Stomach (tissue), 9 donors: ENCODE results near the gene TTC4. TPM values are rescaled to one million over a fixed set of nuclear protein-coding genes. Genes with fewer than 3 reads are reported as not detected.
A peak's percentile ranks its signal among the peaks of the same experiment; 100 is the strongest.
"Not testable (repeated sequence)": the region's sequence is repeated elsewhere in the genome, so short reads cannot be mapped to it uniquely, and the experiment has no call there.

Source experiments
- DNase-seq, 2 donors: peaks; one replicate each; pipeline versions ENCODE4 v3.0.0 to v3.0.0-alpha.2; 2013 to 2019
- H3K27ac ChIP-seq, 5 donors: fragments of 200-600 bp in 4 of 5; sonication (generic) in 4 of 5; one replicate each; pipeline ENCODE4 v1.5.1; 2013 to 2019; ENCODE audit warnings: mild to moderate bottlenecking in 1 of 5, moderate library complexity in 1 of 5
- H3K27me3 ChIP-seq, 3 donors: fragments of 200-600 bp; sonication (generic); one replicate each; pipeline ENCODE4 v1.5.1; 2017 to 2019; ENCODE audit warnings: mixed run types in 1 of 3
- H3K36me3 ChIP-seq, 4 donors: fragments of 200-600 bp; sonication (generic); 1 replicate in 3 of 4; 2 replicates in 1 of 4; pipeline ENCODE4 v1.5.1; 2016 to 2019
- H3K4me1 ChIP-seq, 4 donors: fragments of 200-600 bp; sonication (generic); one replicate each; pipeline ENCODE4 v1.5.1; 2016 to 2019
- H3K4me3 ChIP-seq, 4 donors: fragments of 200-600 bp; sonication (generic) in 3 of 4; one replicate each; pipeline ENCODE4 v1.5.1; 2016 to 2019; ENCODE audit warnings: mild to moderate bottlenecking in 1 of 4
- H3K9me3 ChIP-seq, 4 donors: fragments of 200-600 bp; sonication (generic); one replicate each; pipeline ENCODE4 v1.5.1; 2016 to 2019
- CTCF ChIP-seq, 7 experiments: fragments of 450-650 bp in 4 of 7; fragments of 200-600 bp in 3 of 7; sonication (generic) in 3 of 7; IDR thresholded peaks; one replicate each; pipeline ENCODE4 v1.5.1; 2016 to 2019; ENCODE audit warnings: antibody characterized with exemption in 7 of 7, control low read depth in 2 of 7, mild to moderate bottlenecking in 1 of 7
- EP300 ChIP-seq: sonication (generic); formaldehyde crosslinking; IDR thresholded peaks from one replicate; pipeline ENCODE4 v1.6.1; 2017; ENCODE audit warnings: antibody characterized with exemption
- POLR2A ChIP-seq, 4 donors: fragments of 450-650 bp; IDR thresholded peaks; one replicate each; pipeline ENCODE4 v1.6.1; 2016; ENCODE audit warnings: antibody characterized with exemption in 4 of 4, control low read depth in 2 of 4, mild to moderate bottlenecking in 1 of 4, moderate library complexity in 1 of 4
- POLR2AphosphoS5 ChIP-seq, 3 donors: sonication (generic); formaldehyde crosslinking; IDR thresholded peaks; one replicate each; pipeline ENCODE4 v1.6.1; 2016; ENCODE audit warnings: antibody characterized with exemption in 3 of 3
- WGBS, 5 donors: extraction: QIAGEN DNeasy Blood & Tissue Kit in 3 of 5; methylation state at CpG; one replicate each; pipeline versions ENCODE4 v1.1.5 to v1.1.7; 2013 to 2018; 5-methylcytosine and 5-hydroxymethylcytosine counted together
- intact Hi-C: fragments of 100-400 bp; cut with DNase I; formaldehyde crosslinking; loops from one replicate; pipeline ENCODE4 v1.15.1; 2023; ENCODE audit warnings: low total_unique reads
- polyA plus RNA-seq, 3 donors: library from polyadenylated mRNA; stranded (reverse); fragments of 200-250 nt; gene quantifications; one replicate each; pipeline ENCODE4 v1.2.3, GENCODE V29; 2013
- total RNA-seq, 5 donors: library from RNA; depleted of rRNA; stranded (reverse); fragments of >200 nt; gene quantifications; one replicate each; pipeline versions ENCODE4 v1.1.0 to v1.2.3, GENCODE V29; 2014 to 2016
- donor health status: healthy with polysubstance abuse.
- donor health status: Bipolar disorder and iron deficiency.
- donor health status: healthy.

Gene TTC4
- total and polyA plus RNA-seq, 8 donors = 1.4 to 66.1 (median 13.4) TPM

DNA sequence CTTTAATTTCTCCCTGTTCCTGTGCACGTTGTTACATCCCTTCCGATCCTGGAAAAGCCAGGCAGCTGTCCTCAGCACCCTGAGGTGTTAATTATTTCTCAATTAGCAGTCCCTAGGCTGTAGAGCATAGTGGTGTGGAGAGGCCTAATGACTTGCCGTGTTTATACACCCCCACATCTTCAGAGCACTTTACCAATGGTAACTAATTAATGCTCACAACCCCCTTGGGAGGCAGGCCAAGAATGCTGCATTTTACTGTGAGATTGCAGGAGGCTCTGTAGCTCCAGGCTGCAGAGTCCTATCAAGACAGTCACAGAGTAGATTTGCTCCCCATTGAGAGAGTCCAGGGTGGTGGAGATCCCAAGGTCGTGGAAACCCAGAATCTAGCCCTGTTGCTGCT lies 51.1 kb downstream of the TTC4 start:
- Histone ChIP-seq H3K4me1 (peaks cover 6 to 26% (median 15%) of the 10 kb centered on the region in 4 donors), H3K9me3 (no peaks in the 10 kb centered on the region), H3K4me3 (no peak overlapping the region), H3K27me3 (no peaks in the 10 kb centered on the region), H3K27ac (no peak overlapping the region), H3K36me3 (no peaks in the 10 kb centered on the region)
- DNase-seq = no peak
- intact Hi-C loops = no loop called here
- TF ChIP-seq CTCF (IDR thresholded peaks at IDR 0.05) (no peak), EP300 (no peak), POLR2AphosphoS5 (IDR thresholded peaks at IDR 0.05) (no peak), POLR2A (IDR thresholded peaks at IDR 0.05) (no peak)
- 25 to 42% (median 39%) methylated on average over 4 of the region's 4 CpGs for WGBS, 5 donors

GRCh38 chr1:54767526-54767925 lies 51.9 kb downstream of the TTC4 start:
- Histone ChIP-seq H3K27ac (no peak overlapping the region), H3K36me3 (no peaks in the 10 kb centered on the region), H3K4me1 (peaks cover 6 to 25% (median 17%) of the 10 kb centered on the region in 4 donors), H3K27me3 (no peaks in the 10 kb centered on the region), H3K9me3 (no peaks in the 10 kb centered on the region), H3K4me3 (no peak overlapping the region)
- TF ChIP-seq POLR2A (IDR thresholded peaks at IDR 0.05) (no peak), POLR2AphosphoS5 (IDR thresholded peaks at IDR 0.05) (no peak), CTCF (IDR thresholded peaks at IDR 0.05) (no peak)
- intact Hi-C loops = no loop called here
- 46 to 60% (median 50%) methylated on average over 6 of the region's 6 CpGs for WGBS, 5 donors
- DNase-seq = no peak

DNA sequence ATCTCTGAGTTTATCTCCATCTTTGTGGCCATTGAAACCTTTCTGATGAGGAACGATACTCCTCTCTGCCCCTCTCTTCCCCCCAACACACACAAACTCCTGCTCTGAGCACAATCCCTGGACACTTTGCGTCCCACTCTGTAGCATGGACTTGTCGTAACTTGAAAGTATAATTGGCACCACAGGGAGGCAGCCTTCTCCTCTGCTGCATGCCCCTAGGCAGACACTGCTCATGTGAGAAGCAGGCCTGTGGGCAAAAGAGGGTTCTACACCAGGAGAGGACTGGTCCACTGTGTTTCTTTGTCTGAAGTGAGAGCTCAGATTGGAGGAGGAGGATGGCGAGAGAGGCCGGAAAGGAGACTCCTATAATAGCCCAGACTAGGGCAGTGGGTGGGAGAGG lies 52.4 kb downstream of the TTC4 start:
- no peaks in the 10 kb centered on the region for H3K9me3 ChIP-seq
- no peaks in the 10 kb centered on the region for H3K27me3 ChIP-seq
- H3K4me3 ChIP-seq = no peak overlapping the region
- 78 to 86% (median 82%) methylated on average over 5 of the region's 5 CpGs for WGBS, 5 donors
- no peak overlapping the region for H3K27ac ChIP-seq
- peak; percentile 29 to 57 for DNase-seq
- intact Hi-C loops = no loop called here
- peaks cover 6 to 20% (median 14%) of the 10 kb centered on the region in 4 donors for H3K4me1 ChIP-seq
- H3K36me3 ChIP-seq = no peaks in the 10 kb centered on the region
- no peak for TF ChIP-seq POLR2AphosphoS5 (IDR thresholded peaks at IDR 0.05)

DNA sequence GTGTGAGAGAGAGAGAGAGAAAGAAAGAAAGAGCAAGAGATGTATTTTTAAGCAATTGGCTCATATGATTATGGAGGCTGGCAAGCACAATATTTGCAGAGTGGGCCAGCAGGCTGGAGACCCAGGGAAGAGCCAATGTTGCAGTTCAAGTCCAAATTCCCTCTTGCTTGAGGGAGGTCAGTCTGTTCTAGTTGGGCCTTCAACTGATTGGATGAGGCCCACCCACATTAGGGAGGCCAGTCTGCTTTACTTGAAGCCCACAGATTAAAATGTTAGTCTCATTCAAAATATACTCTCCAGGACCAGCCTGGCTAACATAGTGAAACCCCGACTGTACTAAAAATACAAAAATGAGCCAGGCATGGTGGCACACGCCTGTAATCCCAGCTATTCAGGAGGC lies 57.3 kb downstream of the TTC4 start:
- H3K9me3 ChIP-seq = no peaks in the 10 kb centered on the region
- DNase-seq = no peak
- no peaks in the 10 kb centered on the region for H3K27me3 ChIP-seq
- H3K27ac ChIP-seq = no peak overlapping the region
- no peak for TF ChIP-seq POLR2AphosphoS5 (IDR thresholded peaks at IDR 0.05)
- TF ChIP-seq POLR2A (IDR thresholded peaks at IDR 0.05) = no peak
- no peak for TF ChIP-seq CTCF (IDR thresholded peaks at IDR 0.05)
- no peak for TF ChIP-seq EP300
- intact Hi-C loops = no loop called here
- H3K4me3 ChIP-seq = no peak overlapping the region
- peaks cover 0 to 15% (median 0%) of the 10 kb centered on the region in 4 donors for H3K4me1 ChIP-seq
- WGBS, 5 donors = 88 to 95% (median 94%) methylated on average over 2 of the region's 2 CpGs
- no peaks in the 10 kb centered on the region for H3K36me3 ChIP-seq

GRCh38 chr1:54774820-54775498 lies 59.3 kb downstream of the TTC4 start:
- Histone ChIP-seq H3K27ac (no peak overlapping the region), H3K36me3 (no peaks in the 10 kb centered on the region), H3K9me3 (no peaks in the 10 kb centered on the region), H3K27me3 (peaks cover 0 to 3% (median 0%) of the 10 kb centered on the region in 3 donors), H3K4me1 (peaks cover 0 to 15% (median 0%) of the 10 kb centered on the region in 4 donors), H3K4me3 (no peak overlapping the region)
- DNase-seq = peak in 1 of 2 donors; percentile 28
- TF ChIP-seq POLR2A (IDR thresholded peaks at IDR 0.05) = no peak
- TF ChIP-seq CTCF (IDR thresholded peaks at IDR 0.05) = no peak
- no peak for TF ChIP-seq POLR2AphosphoS5 (IDR thresholded peaks at IDR 0.05)
- no peak for TF ChIP-seq EP300
- intact Hi-C loops = no loop called here
- 59 to 69% (median 63%) methylated on average over 14 to 15 of the region's 15 CpGs for WGBS, 5 donors

DNA sequence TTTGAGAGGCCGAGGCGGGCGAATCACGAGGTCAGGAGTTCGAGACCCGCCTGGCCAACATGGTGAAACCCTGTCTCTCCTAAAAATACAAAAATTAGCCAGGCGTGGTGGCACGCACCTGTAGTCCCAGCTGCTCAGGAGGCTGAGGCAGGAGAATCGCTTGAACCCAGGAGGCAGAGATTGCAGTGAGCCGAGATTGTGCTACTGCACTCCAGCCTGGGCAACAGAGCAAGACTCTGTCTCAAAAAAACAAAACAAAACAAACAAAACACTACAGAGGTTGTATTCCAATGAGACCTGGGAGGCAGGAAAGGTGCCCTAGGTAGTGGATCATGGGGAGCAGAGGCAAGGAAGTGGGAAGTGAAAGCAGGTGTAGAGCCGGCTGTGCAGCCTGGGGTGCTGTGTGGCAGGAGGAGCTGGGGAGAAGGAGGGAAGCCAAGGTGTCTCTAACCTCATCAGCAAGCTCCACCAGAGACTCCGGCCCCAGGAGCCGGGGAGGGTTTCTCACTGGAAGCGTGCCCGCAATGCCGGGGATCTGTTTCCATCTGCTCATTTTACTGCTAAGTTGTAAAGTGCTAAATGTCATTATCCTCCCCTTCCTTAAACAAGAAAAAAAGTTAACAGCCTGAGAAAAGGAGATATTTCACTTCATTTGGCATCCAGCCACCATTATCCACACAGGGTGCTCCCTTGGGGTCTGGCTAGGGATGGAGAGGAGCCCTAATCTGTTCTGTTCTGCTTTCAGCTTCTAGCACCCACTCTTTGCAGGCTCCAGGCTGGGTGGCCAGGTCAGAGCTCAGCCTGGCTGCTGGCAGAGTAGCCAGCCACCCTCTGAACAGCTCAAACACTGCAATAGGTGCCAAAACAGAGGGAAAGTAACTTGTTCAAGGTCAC lies 60.4 kb downstream of the TTC4 start:
- H3K36me3 ChIP-seq, H3K9me3 ChIP-seq, H3K4me3 ChIP-seq, DNase-seq, intact Hi-C loops: not testable (repeated sequence)
- peaks cover 0 to 12% (median 2%) of the 10 kb centered on the region in 3 donors for H3K27me3 ChIP-seq
- peak overlapping the region in 2 of 5 donors; percentile 39 to 47 for H3K27ac ChIP-seq
- H3K4me1 ChIP-seq = peaks cover under 1 to 18% (median 2%) of the 10 kb centered on the region in 4 donors
- 74 to 82% (median 80%) methylated on average over 16 of the region's 16 CpGs for WGBS, 5 donors
